Subcutaneous abdominal adipose tissue (tissue), 5 donors: ENCODE results near the gene NSD2.

Experiments used
- H3K27ac ChIP-seq: one replicate; pipeline ENCODE4 v1.7.0; 2013; ENCODE audit warnings: low read depth, mild to moderate bottlenecking, inconsistent platforms, low read length, moderate library complexity
- H3K27me3 ChIP-seq, 5 donors: one replicate each; pipeline ENCODE4 v1.7.0; 2013; ENCODE audit warnings: low read length in 5 of 5, inconsistent platforms in 1 of 5; ENCODE audit not compliant: control insufficient read depth in 5 of 5, insufficient read depth in 4 of 5
- H3K36me3 ChIP-seq, 5 donors: one replicate each; pipeline ENCODE4 v1.7.0; 2013; ENCODE audit warnings: low read length in 5 of 5; ENCODE audit not compliant: control insufficient read depth in 5 of 5, insufficient read depth in 5 of 5
- H3K4me1 ChIP-seq, 5 donors: one replicate each; pipeline ENCODE4 v1.7.0; 2013; ENCODE audit warnings: low read length in 5 of 5, mild to moderate bottlenecking in 3 of 5, moderate library complexity in 1 of 5; ENCODE audit not compliant: control insufficient read depth in 5 of 5, insufficient read depth in 5 of 5
- H3K4me3 ChIP-seq, 5 donors: one replicate each; pipeline ENCODE4 v1.7.0; 2013; ENCODE audit warnings: low read length in 5 of 5, low read depth in 1 of 5
- H3K9ac ChIP-seq, 5 donors: one replicate each; pipeline ENCODE4 v1.7.0; 2013; ENCODE audit warnings: low read length in 5 of 5, mild to moderate bottlenecking in 4 of 5, moderate library complexity in 3 of 5
- H3K9me3 ChIP-seq, 5 donors: one replicate each; pipeline ENCODE4 v1.7.0; 2013; ENCODE audit warnings: low read length in 5 of 5; ENCODE audit not compliant: control insufficient read depth in 5 of 5
- donor health status: healthy.
- donor health status: healthy.
- donor health status: healthy.
- donor health status: healthy.
- donor health status: healthy.

NSD2 gene

DNA sequence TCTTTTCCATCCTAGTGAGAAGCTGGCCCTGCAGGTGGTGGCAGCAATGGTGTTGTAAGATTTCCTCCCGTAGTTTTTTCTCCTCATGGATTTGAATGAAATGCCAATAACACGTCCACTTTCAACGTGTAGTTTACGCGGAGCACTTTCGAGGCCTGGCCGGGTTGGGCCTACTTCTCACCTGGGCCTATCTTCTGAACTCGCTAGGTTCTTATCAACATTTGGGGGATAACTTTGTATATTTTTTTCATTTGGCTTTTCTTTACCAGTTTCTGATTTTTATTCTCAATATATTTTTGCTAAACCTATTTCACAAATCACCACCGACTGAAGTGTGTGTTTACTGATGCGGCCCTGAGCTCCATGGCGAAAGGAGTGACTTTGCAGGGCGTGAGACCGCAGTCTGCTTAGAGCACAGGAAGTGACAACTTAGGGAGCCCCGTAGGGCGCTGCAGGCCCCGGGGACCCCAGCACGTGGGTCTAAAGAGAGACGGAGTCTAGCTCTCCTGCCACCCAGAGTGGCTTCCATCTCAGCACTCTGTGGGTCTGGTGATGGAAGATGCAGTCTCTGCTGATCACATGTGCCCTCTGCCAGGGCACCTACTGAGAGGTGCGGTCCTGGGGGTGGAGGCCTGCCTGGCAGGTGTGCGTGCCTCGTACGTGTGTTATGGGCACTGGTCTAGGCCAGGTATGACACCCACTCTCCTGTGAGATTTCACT, 108.4 kb downstream of the NSD2 start:
- H3K27me3 ChIP-seq, result no peaks in the 10 kb centered on the region
- H3K9me3 ChIP-seq, result no peaks in the 10 kb centered on the region
- no peak overlapping the region for H3K27ac ChIP-seq
- peaks cover 0 to 94% (median 88%) of the 10 kb centered on the region in 5 donors for H3K36me3 ChIP-seq
- H3K4me1 ChIP-seq, result peaks cover 0 to 5% (median 0%) of the 10 kb centered on the region in 5 donors
- H3K9ac ChIP-seq, result no peak overlapping the region
- H3K4me3 ChIP-seq, result no peak overlapping the region

DNA sequence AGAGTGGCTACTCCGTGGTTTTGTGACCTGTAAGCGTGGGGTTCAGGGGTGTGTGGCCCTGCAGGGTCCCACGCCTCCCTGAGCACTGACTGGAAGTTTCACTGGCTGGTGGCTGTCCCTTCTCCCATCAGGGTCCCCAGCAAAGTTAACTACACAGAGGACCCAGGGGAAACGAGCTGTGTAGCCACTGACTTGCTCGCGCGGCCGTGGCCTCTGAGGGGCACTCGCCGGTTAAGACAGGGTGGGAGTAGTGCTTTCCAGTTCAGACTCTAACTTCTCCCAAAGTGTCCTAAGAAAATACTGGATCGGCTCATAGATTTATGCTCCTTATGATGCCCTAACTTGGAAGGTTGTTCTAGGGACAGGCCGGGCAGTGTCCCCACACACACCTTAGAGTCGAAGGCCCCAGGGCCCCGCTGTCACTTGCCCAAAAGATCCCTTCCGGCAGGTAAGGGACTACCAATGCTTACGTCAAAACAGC, 109.4 kb downstream of the NSD2 start:
- Histone ChIP-seq H3K27me3 (no peaks in the 10 kb centered on the region), H3K27ac (no peak overlapping the region), H3K9me3 (no peaks in the 10 kb centered on the region), H3K4me1 (peaks cover 0 to 5% (median 0%) of the 10 kb centered on the region in 5 donors), H3K36me3 (peaks cover 0 to 94% (median 88%) of the 10 kb centered on the region in 5 donors), H3K4me3 (no peak overlapping the region), H3K9ac (no peak overlapping the region)

DNA sequence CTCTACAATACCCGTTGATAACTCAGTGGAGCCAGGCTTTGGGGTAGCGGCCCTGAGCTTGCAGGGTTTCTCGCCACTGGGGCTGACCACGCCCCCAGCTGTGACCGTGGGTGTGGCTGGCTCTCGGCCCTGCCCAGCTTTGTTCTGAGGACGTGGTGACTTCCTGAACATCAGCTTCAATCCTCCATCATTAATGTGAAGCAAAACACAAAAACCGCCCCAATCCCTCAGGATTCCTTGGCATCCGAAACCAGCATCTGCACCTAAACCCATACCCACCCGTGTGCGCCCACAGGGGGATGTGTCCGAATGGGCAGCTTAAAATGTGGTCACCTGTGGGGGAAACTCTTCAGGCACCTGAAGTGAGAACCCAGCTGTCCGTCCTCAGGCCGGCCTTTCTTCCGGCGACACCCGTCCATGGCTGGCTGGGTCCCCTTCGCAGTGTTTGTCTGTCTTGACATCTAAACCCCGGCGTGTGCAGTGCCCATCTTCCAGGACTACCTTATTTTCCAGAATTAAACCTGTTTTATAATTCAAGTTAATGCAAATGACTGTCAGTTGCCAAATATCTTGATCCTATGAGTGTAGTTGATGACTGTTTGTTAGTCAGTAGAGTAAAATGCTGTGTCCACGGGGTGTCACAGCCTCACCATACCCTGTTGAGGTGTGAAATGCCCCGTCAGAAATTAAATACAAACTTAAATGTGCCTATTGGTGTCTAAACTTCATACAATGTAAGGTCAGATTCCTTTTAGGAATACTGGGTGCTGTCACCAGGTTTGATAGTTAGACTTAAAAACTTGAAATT, 110.3 kb downstream of the NSD2 start:
- no peak overlapping the region for H3K4me3 ChIP-seq
- H3K27me3 ChIP-seq, result no peaks in the 10 kb centered on the region
- H3K36me3 ChIP-seq, result peaks cover 0 to 94% (median 88%) of the 10 kb centered on the region in 5 donors
- peaks cover 0 to 5% (median 0%) of the 10 kb centered on the region in 5 donors for H3K4me1 ChIP-seq
- no peaks in the 10 kb centered on the region for H3K9me3 ChIP-seq
- no peak overlapping the region for H3K9ac ChIP-seq
- no peak overlapping the region for H3K27ac ChIP-seq

DNA sequence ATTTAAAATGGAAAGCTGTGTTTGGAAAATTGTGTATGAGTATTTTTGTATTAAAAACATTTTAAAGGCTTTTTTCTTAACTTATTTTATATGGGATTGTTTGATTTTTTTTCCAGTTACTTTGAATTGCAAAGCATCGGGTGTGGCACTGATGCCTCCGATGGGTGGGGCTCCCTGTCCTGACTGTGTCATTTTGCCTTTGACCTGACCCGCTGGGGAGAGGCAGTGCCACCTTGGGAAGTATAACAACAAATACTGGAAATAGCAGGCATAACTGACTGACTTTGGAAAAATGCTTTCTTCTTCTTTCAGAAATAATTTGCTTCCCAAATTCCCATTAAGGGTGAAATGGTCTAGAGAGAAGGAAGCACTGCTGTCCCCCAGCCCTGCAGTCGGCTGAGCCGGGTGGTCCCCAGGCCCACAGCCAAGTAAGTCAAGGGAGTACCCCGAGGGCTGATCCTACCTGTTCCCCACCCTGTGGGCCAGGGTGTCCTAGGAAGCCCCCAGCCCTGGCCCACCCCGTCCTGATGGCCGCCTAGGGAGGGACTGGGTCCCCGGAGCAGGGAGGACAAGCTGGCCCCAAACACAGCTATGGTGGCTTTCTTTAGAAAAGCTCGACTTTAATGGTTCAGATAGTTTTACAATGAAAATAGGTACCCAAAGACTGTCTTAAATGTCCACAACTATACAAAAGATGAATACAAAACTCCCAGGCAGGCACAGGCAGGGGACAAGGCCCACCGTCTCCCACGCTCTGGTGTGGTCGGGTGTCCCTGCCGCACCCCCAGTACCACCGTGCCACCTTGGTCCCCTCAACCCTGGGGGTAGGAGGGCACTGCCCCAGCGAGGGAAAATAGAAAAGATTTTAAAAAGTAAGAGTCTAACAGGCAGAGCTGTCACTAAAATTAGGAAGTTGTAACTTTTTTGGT, 111.2 kb downstream of the NSD2 start:
- Histone ChIP-seq H3K4me1 (peaks cover 0 to 5% (median 0%) of the 10 kb centered on the region in 5 donors), H3K9me3 (no peaks in the 10 kb centered on the region), H3K27me3 (no peaks in the 10 kb centered on the region), H3K27ac (no peak overlapping the region), H3K4me3 (no peak overlapping the region), H3K36me3 (peaks cover 0 to 96% (median 88%) of the 10 kb centered on the region in 5 donors), H3K9ac (peak overlapping the region in 1 of 5 donors; percentile 30)

DNA sequence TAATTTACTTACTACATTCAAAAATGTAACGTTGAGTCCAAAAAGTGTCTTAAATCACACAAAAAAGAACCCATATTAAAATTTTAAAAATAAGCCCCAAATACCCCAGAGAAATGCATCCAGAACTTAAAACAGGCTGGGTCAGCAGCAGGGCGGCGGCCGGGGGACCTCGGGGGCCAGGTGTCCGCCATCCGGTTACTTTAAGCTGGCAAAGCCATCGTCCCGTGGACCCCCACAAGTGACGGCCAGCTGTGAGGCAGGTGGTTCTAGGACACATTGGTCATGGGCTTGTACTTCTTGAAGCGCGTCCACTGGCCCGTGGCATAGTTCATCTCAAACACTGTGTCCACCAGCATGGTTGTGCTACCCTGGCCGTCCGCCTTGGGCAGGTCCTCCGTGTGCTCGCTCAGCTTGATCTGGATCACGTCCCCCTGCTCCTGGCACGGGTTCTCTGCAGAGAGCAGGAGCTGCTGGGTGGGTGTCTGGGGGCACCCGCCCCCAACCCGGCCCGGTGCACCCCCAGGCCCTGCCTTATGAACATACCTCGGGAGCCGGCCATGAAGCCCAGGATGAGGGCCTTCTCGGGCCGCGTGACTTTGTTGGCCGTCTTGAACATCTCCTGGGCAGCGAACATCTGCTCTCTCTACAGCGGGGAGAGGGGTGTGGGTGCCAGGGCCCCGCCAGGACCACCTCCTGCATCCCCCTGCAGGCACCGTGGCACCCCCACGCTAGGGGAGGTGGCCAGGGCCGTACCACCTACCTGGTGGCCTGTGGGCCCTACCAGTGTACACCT, 112.1 kb downstream of the NSD2 start:
- Histone ChIP-seq H3K4me1 (peaks cover 0 to 5% (median 0%) of the 10 kb centered on the region in 5 donors), H3K27me3 (no peaks in the 10 kb centered on the region), H3K27ac (no peak overlapping the region), H3K9ac (no peak overlapping the region), H3K4me3 (no peak overlapping the region), H3K36me3 (peaks cover 0 to 97% (median 91%) of the 10 kb centered on the region in 5 donors), H3K9me3 (no peaks in the 10 kb centered on the region)

DNA sequence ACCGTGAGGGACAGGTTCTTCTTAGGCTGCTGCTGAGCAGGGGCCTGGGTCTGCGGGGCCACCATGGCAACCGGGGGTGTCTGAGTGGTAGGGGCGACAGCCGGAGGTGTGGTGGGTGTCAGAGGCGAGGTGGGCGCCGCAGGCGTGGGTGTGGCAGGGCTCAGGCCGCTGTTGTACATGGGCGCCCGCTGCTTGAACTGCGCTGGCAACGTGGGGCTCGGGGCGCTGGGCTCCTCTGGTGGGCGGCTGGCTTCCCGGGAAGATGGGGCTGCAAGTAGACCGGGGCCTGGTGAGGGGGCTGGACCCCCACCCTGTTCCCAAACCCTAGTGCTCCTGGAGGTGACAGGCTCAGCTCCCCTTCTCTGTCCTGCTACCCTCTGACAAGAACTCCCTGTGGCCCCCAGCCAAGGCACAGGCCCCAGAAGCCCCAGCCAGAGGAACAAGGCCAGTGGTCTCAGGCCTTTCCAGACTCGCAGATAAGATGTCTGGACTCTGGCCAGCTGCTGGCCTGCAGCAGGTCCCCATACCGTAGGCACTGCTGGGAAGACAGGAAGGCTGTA, 112.7 kb downstream of the NSD2 start:
- Histone ChIP-seq H3K27ac (no peak overlapping the region), H3K4me1 (peaks cover 0 to 5% (median 0%) of the 10 kb centered on the region in 5 donors), H3K27me3 (no peaks in the 10 kb centered on the region), H3K36me3 (peaks cover 0 to 95% (median 90%) of the 10 kb centered on the region in 5 donors), H3K4me3 (no peak overlapping the region), H3K9ac (no peak overlapping the region), H3K9me3 (no peaks in the 10 kb centered on the region)

DNA sequence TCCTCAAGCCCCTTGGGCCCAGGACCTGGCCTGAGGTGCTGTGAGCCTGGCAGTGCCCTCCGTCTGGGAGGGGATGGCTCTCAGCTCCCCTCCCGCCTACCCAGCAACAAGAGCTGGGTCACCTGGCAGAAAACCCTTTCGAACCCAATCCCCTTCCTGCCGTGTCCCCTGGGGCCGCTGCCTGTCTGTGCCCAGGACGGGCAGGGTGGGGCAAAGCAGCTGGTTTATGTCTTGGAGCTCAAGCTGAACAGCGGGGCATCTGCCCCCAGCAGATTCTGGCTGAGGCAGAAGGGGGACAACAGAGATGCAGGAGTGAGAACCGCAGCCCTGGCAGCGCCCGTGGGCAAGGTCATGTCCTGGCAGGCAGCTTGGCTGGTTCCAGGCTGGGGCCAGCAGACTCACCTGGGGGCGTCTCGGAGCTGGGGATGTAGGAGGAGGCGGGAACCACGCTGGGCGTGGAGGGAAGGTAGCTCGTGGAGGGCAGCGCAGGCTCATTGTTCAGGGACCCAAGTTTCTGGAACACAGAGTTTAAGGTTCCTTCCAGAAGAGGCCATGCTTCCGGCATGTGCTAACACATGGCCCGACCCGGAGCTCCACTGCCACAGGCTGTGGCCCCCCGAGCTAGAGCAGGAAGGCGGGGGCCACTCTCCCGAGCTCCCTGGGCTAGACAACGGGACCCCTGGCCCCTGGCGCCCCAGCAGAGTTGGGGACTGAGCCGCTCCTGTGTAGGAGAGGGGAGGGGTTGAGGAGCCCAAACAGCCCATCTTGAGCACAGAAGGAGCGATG, 113.4 kb downstream of the NSD2 start:
- H3K27ac ChIP-seq, result no peak overlapping the region
- H3K9ac ChIP-seq, result no peak overlapping the region
- peaks cover 0 to 5% (median 0%) of the 10 kb centered on the region in 5 donors for H3K4me1 ChIP-seq
- H3K36me3 ChIP-seq, result peaks cover 0 to 93% (median 90%) of the 10 kb centered on the region in 5 donors
- H3K9me3 ChIP-seq, result no peaks in the 10 kb centered on the region
- H3K4me3 ChIP-seq, result no peak overlapping the region
- H3K27me3 ChIP-seq, result no peaks in the 10 kb centered on the region

DNA sequence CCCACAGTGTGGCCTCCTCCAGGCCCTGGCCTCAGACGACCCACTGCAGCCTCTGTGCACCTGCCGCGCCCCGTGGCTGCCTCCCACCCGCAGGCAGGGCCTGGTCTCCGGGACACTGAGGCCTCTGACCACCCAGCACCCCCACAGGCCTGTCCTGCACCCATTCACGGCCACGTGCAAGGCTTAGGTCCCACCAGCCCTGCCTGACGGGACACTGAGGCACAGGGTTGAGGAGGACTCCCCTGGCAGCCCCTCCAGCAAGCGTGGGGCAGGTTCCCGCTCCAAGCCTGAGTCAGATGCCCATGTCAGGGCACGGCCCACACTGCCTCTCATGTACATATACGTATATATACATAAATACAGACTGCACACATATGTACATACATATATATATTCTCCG, 114.1 kb downstream of the NSD2 start:
- Histone ChIP-seq H3K27me3 (no peaks in the 10 kb centered on the region), H3K9ac (no peak overlapping the region), H3K9me3 (no peaks in the 10 kb centered on the region), H3K36me3 (peaks cover 0 to 93% (median 92%) of the 10 kb centered on the region in 5 donors), H3K27ac (no peak overlapping the region), H3K4me1 (peaks cover 0 to 5% (median 0%) of the 10 kb centered on the region in 5 donors), H3K4me3 (no peak overlapping the region)
